ENCODE results near the gene TMEM258. TPM values are rescaled to one million over a fixed set of nuclear protein-coding genes. Genes with fewer than 3 reads are reported as not detected.

TMEM258 gene
- total and polyA plus RNA-seq, 2 donors (not counting 1 experiment from before 2014, with no cell fraction given): 65.8 to 130 TPM

GRCh38 chr11:61828629-61829407 lies 36.4 kb upstream of the TMEM258 start:
- ChIA-PET POLR2A (interaction anchor here (1.7 kb wide), 1 partner anchor 13 kb away, joined by 4 read pairs; no protein-coding TSS in a partner anchor), CTCF (interaction anchor here (0.8 to 2.4 kb wide), 6 partner anchors 11 to 279 kb away, joined by 3 to 15 read pairs (median 4); partner anchors contain the start of gene FADS1)
- H3K79me2 ChIP-seq (ENCODE audit: control insufficient read depth, insufficient read depth, low read length): no peaks in the 10 kb centered on the region
- intact Hi-C loops (cut with micrococcal nuclease): no loop called here
- H4K20me1 ChIP-seq (ENCODE audit: control insufficient read depth, insufficient read depth, low read length, poor library complexity, severe bottlenecking): no peaks in the 10 kb centered on the region
- Mint-ChIP-seq H3K27ac (peak overlapping the region; percentile 41), H3K9me3 (ENCODE audit: insufficient read depth) (no peaks in the 10 kb centered on the region), H3K27me3 (no peaks in the 10 kb centered on the region), H3K4me1 (peaks cover 24% of the 10 kb centered on the region), H3K4me3 (peak overlapping the region; percentile 93)
- DNase-seq: peak; percentile 60
- H3K27me3 ChIP-seq (replicated peaks in 1 of 4; ENCODE audit: control extremely low read depth in 1 of 4, control insufficient read depth in 3 of 4, insufficient read depth in 4 of 4, low read length in 3 of 4): peaks cover 0 to 13% (median 2%) of the 10 kb centered on the region in 4 experiments
- H3K4me2 ChIP-seq (replicated peaks; ENCODE audit: low read depth, low read length, poor library complexity, severe bottlenecking): peak overlapping the region; percentile 93
- 3% methylated on average over 55 of the region's 55 CpGs for WGBS (ENCODE audit: insufficient coverage)
- H3K4me3 ChIP-seq (ENCODE audit: control extremely low read depth in 1 of 5, extremely low read depth in 1 of 5, insufficient read depth in 1 of 5, low read depth in 2 of 5, low read length in 4 of 5): peak overlapping the region; percentile 51 to 70 (median 62)
- H3K9ac ChIP-seq (ENCODE audit: low read length): peak overlapping the region; percentile 65
- peaks cover 15 to 28% of the 10 kb centered on the region in 2 donors for H3K4me1 ChIP-seq (ENCODE audit: control insufficient read depth in 2 of 2, insufficient read depth in 2 of 2, low read length in 2 of 2)
- ATAC-seq (ENCODE audit: low read depth): peak; percentile 37
- TF ChIP-seq, protein P1, sequence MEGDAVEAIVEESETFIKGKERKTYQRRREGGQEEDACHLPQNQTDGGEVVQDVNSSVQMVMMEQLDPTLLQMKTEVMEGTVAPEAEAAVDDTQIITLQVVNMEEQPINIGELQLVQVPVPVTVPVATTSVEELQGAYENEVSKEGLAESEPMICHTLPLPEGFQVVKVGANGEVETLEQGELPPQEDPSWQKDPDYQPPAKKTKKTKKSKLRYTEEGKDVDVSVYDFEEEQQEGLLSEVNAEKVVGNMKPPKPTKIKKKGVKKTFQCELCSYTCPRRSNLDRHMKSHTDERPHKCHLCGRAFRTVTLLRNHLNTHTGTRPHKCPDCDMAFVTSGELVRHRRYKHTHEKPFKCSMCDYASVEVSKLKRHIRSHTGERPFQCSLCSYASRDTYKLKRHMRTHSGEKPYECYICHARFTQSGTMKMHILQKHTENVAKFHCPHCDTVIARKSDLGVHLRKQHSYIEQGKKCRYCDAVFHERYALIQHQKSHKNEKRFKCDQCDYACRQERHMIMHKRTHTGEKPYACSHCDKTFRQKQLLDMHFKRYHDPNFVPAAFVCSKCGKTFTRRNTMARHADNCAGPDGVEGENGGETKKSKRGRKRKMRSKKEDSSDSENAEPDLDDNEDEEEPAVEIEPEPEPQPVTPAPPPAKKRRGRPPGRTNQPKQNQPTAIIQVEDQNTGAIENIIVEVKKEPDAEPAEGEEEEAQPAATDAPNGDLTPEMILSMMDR (IDR thresholded peaks at IDR 0.05): peak; percentile 59
- no peak for TF ChIP-seq EZH2 (IDR thresholded peaks at IDR 0.05; ENCODE audit: borderline replicate concordance, insufficient read depth, low read depth, low read length, poor library complexity, severe bottlenecking)
- H2AFZ ChIP-seq (ENCODE audit: insufficient read depth, low read depth, low read length, poor library complexity, severe bottlenecking): peak overlapping the region; percentile 88
- H3K36me3 ChIP-seq (replicated peaks in 1 of 2; ENCODE audit: control extremely low read depth in 1 of 2, control insufficient read depth in 1 of 2, extremely low read depth in 1 of 2, insufficient read depth in 2 of 2, low read length in 1 of 2): no peaks in the 10 kb centered on the region
- H3K9me3 ChIP-seq (ENCODE audit: control extremely low read depth in 1 of 3, control insufficient read depth in 2 of 3, insufficient read depth in 1 of 3, low read length in 2 of 3): no peaks in the 10 kb centered on the region
- H3K27ac ChIP-seq (ENCODE audit: low read length in 2 of 2): peak overlapping the region in 1 of 2 donors; percentile 15

DNA sequence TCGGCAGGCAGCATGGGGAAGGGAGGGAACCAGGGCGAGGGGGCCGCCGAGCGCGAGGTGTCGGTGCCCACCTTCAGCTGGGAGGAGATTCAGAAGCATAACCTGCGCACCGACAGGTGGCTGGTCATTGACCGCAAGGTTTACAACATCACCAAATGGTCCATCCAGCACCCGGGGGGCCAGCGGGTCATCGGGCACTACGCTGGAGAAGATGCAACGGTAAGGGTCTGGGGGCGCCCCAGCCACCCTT lies 35.9 kb upstream of the TMEM258 start:
- TF ChIP-seq EZH2 (IDR thresholded peaks at IDR 0.05; ENCODE audit: borderline replicate concordance, insufficient read depth, low read depth, low read length, poor library complexity, severe bottlenecking): no peak
- TF ChIP-seq, protein P1 (IDR thresholded peaks at IDR 0.05): no peak
- H3K9ac ChIP-seq (ENCODE audit: low read length): peak overlapping the region; percentile 65
- H4K20me1 ChIP-seq (ENCODE audit: control insufficient read depth, insufficient read depth, low read length, poor library complexity, severe bottlenecking): no peaks in the 10 kb centered on the region
- H3K27me3 ChIP-seq (replicated peaks in 1 of 4; ENCODE audit: control extremely low read depth in 1 of 4, control insufficient read depth in 3 of 4, insufficient read depth in 4 of 4, low read length in 3 of 4): peaks cover 0 to 13% (median 2%) of the 10 kb centered on the region in 4 experiments
- ATAC-seq (ENCODE audit: low read depth) (peak; percentile 4), DNase-seq (no peak)
- Mint-ChIP-seq H3K4me3 (peak overlapping the region; percentile 93), H3K27me3 (no peaks in the 10 kb centered on the region), H3K27ac (peak overlapping the region; percentile 61), H3K4me1 (peaks cover 19% of the 10 kb centered on the region), H3K9me3 (ENCODE audit: insufficient read depth) (no peaks in the 10 kb centered on the region)
- H3K4me1 ChIP-seq (ENCODE audit: control insufficient read depth in 2 of 2, insufficient read depth in 2 of 2, low read length in 2 of 2): peaks cover 13 to 23% of the 10 kb centered on the region in 2 donors
- POLR2A ChIA-PET: interaction anchor here (0.8 to 1.7 kb wide), 2 partner anchors 13 kb away, joined by 3 to 4 read pairs; no protein-coding TSS in a partner anchor
- intact Hi-C loops (cut with micrococcal nuclease): no loop called here
- peak overlapping the region; percentile 93 for H3K4me2 ChIP-seq (replicated peaks; ENCODE audit: low read depth, low read length, poor library complexity, severe bottlenecking)
- H3K4me3 ChIP-seq (ENCODE audit: control extremely low read depth in 1 of 5, extremely low read depth in 1 of 5, insufficient read depth in 1 of 5, low read depth in 2 of 5, low read length in 4 of 5): peak overlapping the region; percentile 51 to 70 (median 62)
- H3K9me3 ChIP-seq (ENCODE audit: control extremely low read depth in 1 of 3, control insufficient read depth in 2 of 3, insufficient read depth in 1 of 3, low read length in 2 of 3): no peaks in the 10 kb centered on the region
- H3K27ac ChIP-seq (ENCODE audit: low read length in 2 of 2): peak overlapping the region in 1 of 2 donors; percentile 15
- H3K79me2 ChIP-seq (ENCODE audit: control insufficient read depth, insufficient read depth, low read length): no peaks in the 10 kb centered on the region
- WGBS (ENCODE audit: insufficient coverage): 0% methylated on average over 16 of the region's 16 CpGs
- peak overlapping the region; percentile 88 for H2AFZ ChIP-seq (ENCODE audit: insufficient read depth, low read depth, low read length, poor library complexity, severe bottlenecking)
- CTCF ChIA-PET: interaction anchor here (1.0 to 2.4 kb wide), 3 partner anchors 11 to 280 kb away, joined by 3 to 15 read pairs (median 6); partner anchors contain the start of gene FADS1
- no peaks in the 10 kb centered on the region for H3K36me3 ChIP-seq (replicated peaks in 1 of 2; ENCODE audit: control extremely low read depth in 1 of 2, control insufficient read depth in 1 of 2, extremely low read depth in 1 of 2, insufficient read depth in 2 of 2, low read length in 1 of 2)
